GM12892 (cell line): Measurements from ENCODE around the gene CACNA2D1.

Experiments
- POLR2A ChIP-seq: IDR thresholded peaks from 2 replicates; pipeline ENCODE4 v1.6.1; 2011; ENCODE audit warnings: low read depth, low read length, control low read depth
- POLR2AphosphoS5 ChIP-seq: IDR thresholded peaks from 2 replicates; pipeline ENCODE4 v1.6.1; 2011; ENCODE audit warnings: low read depth, low read length, control low read depth

- TF ChIP-seq POLR2A, result no peak
- no peak for TF ChIP-seq POLR2AphosphoS5
Measured at GRCh38 chr7:82110146-82110840, 333.3 kb downstream of the CACNA2D1 start.
